SK-N-SH treated with all-trans-retinoic acid at 6 μM for 48 hours (cell line): ENCODE measurements around the gene MLH1.

ENCODE experiments used
- ATAC-seq: fragments of 200-7000 bp; cut with Tn5 transposase; 3 replicates; pipeline ENCODE4 v1.9.1; 2020; ENCODE audit warnings: mild to moderate bottlenecking, moderate library complexity
- ARNTL ChIP-seq: fragments of 450-650 bp; formaldehyde crosslinking; IDR thresholded peaks from 2 replicates; pipeline ENCODE4 v1.5.0; 2020; ENCODE audit warnings: low read depth, mild to moderate bottlenecking, moderate library complexity, borderline replicate concordance
- BACH2 ChIP-seq: fragments of 250-450 bp; sonication (Bioruptor Pico); IDR thresholded peaks from 2 replicates; pipeline ENCODE4 v1.9.0; 2021; ENCODE audit warnings: mild to moderate bottlenecking, borderline replicate concordance
- CSDC2 ChIP-seq: fragments of 250-450 bp; sonication (Bioruptor Pico); IDR thresholded peaks from 2 replicates; pipeline ENCODE4 v1.5.0; 2020; ENCODE audit warnings: mild to moderate bottlenecking, moderate library complexity
- ESRRG ChIP-seq: fragments of 250-450 bp; sonication (Bioruptor Pico); IDR thresholded peaks from 2 replicates; pipeline ENCODE4 v1.6.1; 2021; ENCODE audit warnings: mild to moderate bottlenecking
- ISL1 ChIP-seq: fragments of 250-450 bp; sonication (Bioruptor Pico); IDR thresholded peaks from 2 replicates; pipeline ENCODE4 v2.1.2; 2022; ENCODE audit warnings: mild to moderate bottlenecking, moderate library complexity
- OSR1 ChIP-seq: fragments of 250-450 bp; sonication (Bioruptor Pico); IDR thresholded peaks from 2 replicates; pipeline ENCODE4 v1.8.0; 2022; ENCODE audit warnings: moderate library complexity, mild to moderate bottlenecking, inconsistent platforms
- PATZ1 ChIP-seq: fragments of 250-450 bp; sonication (Bioruptor Pico); IDR thresholded peaks from 2 replicates; pipeline ENCODE4 v1.8.0; 2020; ENCODE audit warnings: mild to moderate bottlenecking, moderate library complexity, borderline replicate concordance
- PPARA ChIP-seq: fragments of 250-450 bp; sonication (Bioruptor Pico); IDR thresholded peaks from 2 replicates; pipeline ENCODE4 v1.5.0; 2020; ENCODE audit warnings: mild to moderate bottlenecking, borderline replicate concordance
- RARB ChIP-seq: fragments of 250-450 bp; sonication (Bioruptor Pico); IDR thresholded peaks from 2 replicates; pipeline ENCODE4 v1.8.0; 2021; ENCODE audit warnings: mild to moderate bottlenecking, moderate library complexity
- SNAI2 ChIP-seq: fragments of 250-450 bp; sonication (Bioruptor Pico); IDR thresholded peaks from 2 replicates; pipeline ENCODE4 v1.5.0; 2020; ENCODE audit warnings: mild to moderate bottlenecking, moderate library complexity
- TCF4 ChIP-seq: fragments of 250-450 bp; sonication (Bioruptor Pico); IDR thresholded peaks from 2 replicates; pipeline ENCODE4 v1.8.0; 2021; ENCODE audit warnings: mild to moderate bottlenecking, moderate library complexity, borderline replicate concordance
- TSHZ2 ChIP-seq: fragments of 250-450 bp; sonication (Bioruptor Pico); IDR thresholded peaks from 2 replicates; pipeline ENCODE4 v1.5.0; 2020; ENCODE audit warnings: mild to moderate bottlenecking, moderate library complexity
- ZC3H10 ChIP-seq: fragments of 250-450 bp; sonication (Bioruptor Pico); IDR thresholded peaks from 2 replicates; pipeline ENCODE4 v1.5.1; 2021; ENCODE audit warnings: mild to moderate bottlenecking, moderate library complexity
- ZFP3 ChIP-seq: fragments of 250-450 bp; sonication (Bioruptor Pico); IDR thresholded peaks from 2 replicates; pipeline ENCODE4 v1.5.0; 2020; ENCODE audit warnings: mild to moderate bottlenecking, moderate library complexity
- ZFP30 ChIP-seq: fragments of 450-650 bp; formaldehyde crosslinking; IDR thresholded peaks from 2 replicates; pipeline ENCODE4 v1.5.0; 2022; ENCODE audit warnings: mild to moderate bottlenecking, moderate library complexity
- ZNF70 ChIP-seq: fragments of 450-650 bp; formaldehyde crosslinking; IDR thresholded peaks from 2 replicates; pipeline ENCODE4 v1.5.0; 2020; ENCODE audit warnings: mild to moderate bottlenecking, moderate library complexity
- ZNF8 ChIP-seq: fragments of 450-650 bp; formaldehyde crosslinking; IDR thresholded peaks from 2 replicates; pipeline ENCODE4 v1.5.0; 2020; ENCODE audit warnings: mild to moderate bottlenecking, moderate library complexity
- TF ChIP-seq, protein P1 (sequence below): fragments of 250-450 bp; sonication (Bioruptor Pico); IDR thresholded peaks from 2 replicates; pipeline ENCODE4 v1.5.1; 2020; ENCODE audit warnings: low read depth, mild to moderate bottlenecking, moderate library complexity
- TF ChIP-seq, protein P2 (sequence below): fragments of 250-450 bp; sonication (Bioruptor Pico); IDR thresholded peaks from 2 replicates; pipeline ENCODE4 v1.5.1; 2021; ENCODE audit warnings: mild to moderate bottlenecking, moderate library complexity
- TF ChIP-seq, protein P3 (sequence below): fragments of 250-450 bp; sonication (Bioruptor Pico); IDR thresholded peaks from 2 replicates; pipeline ENCODE4 v1.8.0; 2021; ENCODE audit warnings: low read depth, mild to moderate bottlenecking, moderate library complexity, borderline replicate concordance

The MLH1 gene

GRCh38 chr3:37071921-37072320 is 78.6 kb downstream of the MLH1 start:
- no peak for ATAC-seq
- no peak for TF ChIP-seq ZFP3 (CRISPR knock-in tag)
- TF ChIP-seq BACH2, result no peak
- TF ChIP-seq PPARA (CRISPR knock-in tag), result no peak
- TF ChIP-seq TSHZ2 (CRISPR knock-in tag), result no peak
- TF ChIP-seq ZNF70 (CRISPR knock-in tag), result no peak
- no peak for TF ChIP-seq ZC3H10 (CRISPR knock-in tag)
- TF ChIP-seq RARB, result no peak
- TF ChIP-seq, protein P1, sequence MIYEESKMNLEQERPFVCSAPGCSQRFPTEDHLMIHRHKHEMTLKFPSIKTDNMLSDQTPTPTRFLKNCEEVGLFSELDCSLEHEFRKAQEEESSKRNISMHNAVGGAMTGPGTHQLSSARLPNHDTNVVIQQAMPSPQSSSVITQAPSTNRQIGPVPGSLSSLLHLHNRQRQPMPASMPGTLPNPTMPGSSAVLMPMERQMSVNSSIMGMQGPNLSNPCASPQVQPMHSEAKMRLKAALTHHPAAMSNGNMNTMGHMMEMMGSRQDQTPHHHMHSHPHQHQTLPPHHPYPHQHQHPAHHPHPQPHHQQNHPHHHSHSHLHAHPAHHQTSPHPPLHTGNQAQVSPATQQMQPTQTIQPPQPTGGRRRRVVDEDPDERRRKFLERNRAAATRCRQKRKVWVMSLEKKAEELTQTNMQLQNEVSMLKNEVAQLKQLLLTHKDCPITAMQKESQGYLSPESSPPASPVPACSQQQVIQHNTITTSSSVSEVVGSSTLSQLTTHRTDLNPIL (CRISPR knock-in tag), result no peak

DNA sequence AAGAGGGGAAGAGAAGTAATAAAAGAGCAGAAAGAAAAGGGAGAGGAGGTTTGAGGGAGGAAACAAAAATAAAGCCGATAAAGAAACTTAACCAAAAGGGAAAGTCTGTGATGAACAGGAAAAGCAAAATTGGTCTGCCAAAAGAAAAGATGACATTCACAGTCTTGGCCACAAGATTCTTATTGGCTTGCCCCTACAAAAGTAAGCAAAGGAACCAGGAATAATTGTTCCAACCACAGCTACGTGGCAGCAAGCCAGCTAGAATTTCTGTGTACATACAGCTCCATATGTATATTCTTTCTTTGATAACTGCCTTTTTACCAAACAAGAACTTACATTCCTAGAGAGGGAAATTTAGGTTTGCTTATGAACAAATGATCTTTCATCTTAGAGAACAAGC is 79.6 kb downstream of the MLH1 start:
- peak; percentile 29; the same call in 2 of the 3 replicates for ATAC-seq

DNA sequence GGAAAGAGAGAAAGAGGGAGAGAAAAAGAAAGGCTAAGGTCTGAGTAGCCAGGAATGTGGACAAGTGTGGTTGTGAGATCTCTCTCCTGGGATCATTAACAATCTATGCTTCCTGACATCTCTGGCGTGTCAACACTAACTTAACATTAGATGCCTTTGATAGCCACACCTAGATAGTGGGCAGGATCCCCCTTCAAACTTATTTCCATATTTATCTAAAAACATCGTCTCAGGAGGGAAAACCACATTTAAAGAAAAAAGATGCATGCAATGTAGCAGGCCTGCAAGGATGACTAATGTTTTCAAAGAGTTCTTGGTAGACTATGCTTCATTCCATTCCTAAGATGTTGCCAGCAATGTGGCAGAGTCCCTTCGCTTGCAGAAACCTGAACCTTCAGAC is 80.9 kb downstream of the MLH1 start:
- no peak for TF ChIP-seq ESRRG (CRISPR knock-in tag)
- no peak for TF ChIP-seq ARNTL
- TF ChIP-seq, protein P2, sequence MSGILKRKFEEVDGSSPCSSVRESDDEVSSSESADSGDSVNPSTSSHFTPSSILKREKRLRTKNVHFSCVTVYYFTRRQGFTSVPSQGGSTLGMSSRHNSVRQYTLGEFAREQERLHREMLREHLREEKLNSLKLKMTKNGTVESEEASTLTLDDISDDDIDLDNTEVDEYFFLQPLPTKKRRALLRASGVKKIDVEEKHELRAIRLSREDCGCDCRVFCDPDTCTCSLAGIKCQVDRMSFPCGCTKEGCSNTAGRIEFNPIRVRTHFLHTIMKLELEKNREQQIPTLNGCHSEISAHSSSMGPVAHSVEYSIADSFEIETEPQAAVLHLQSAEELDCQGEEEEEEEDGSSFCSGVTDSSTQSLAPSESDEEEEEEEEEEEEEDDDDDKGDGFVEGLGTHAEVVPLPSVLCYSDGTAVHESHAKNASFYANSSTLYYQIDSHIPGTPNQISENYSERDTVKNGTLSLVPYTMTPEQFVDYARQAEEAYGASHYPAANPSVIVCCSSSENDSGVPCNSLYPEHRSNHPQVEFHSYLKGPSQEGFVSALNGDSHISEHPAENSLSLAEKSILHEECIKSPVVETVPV (CRISPR knock-in tag), result no peak
- TF ChIP-seq BACH2, result no peak
- no peak for TF ChIP-seq OSR1 (CRISPR knock-in tag)
- TF ChIP-seq RARB, result no peak
- no peak for TF ChIP-seq ZC3H10 (CRISPR knock-in tag)
- TF ChIP-seq ZNF70 (CRISPR knock-in tag), result no peak
- TF ChIP-seq TSHZ2 (CRISPR knock-in tag), result no peak
- no peak for TF ChIP-seq SNAI2 (CRISPR knock-in tag)
- TF ChIP-seq PATZ1 (CRISPR knock-in tag), result no peak
- TF ChIP-seq ZFP30 (CRISPR knock-in tag), result no peak
- no peak for TF ChIP-seq CSDC2
- no peak for TF ChIP-seq ISL1 (CRISPR knock-in tag)
- no peak for TF ChIP-seq ZNF8 (CRISPR knock-in tag)
- no peak for TF ChIP-seq TCF4
- TF ChIP-seq ZFP3 (CRISPR knock-in tag), result no peak
- TF ChIP-seq, protein P3, sequence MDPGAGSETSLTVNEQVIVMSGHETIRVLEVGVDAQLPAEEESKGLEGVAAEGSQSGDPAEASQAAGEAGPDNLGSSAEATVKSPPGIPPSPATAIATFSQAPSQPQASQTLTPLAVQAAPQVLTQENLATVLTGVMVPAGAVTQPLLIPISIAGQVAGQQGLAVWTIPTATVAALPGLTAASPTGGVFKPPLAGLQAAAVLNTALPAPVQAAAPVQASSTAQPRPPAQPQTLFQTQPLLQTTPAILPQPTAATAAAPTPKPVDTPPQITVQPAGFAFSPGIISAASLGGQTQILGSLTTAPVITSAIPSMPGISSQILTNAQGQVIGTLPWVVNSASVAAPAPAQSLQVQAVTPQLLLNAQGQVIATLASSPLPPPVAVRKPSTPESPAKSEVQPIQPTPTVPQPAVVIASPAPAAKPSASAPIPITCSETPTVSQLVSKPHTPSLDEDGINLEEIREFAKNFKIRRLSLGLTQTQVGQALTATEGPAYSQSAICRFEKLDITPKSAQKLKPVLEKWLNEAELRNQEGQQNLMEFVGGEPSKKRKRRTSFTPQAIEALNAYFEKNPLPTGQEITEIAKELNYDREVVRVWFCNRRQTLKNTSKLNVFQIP (CRISPR knock-in tag), result no peak

More for the DNA sequence above, 79.6 kb downstream of the MLH1 start:
- TF ChIP-seq CSDC2, result no peak

More for the DNA sequence above, 80.9 kb downstream of the MLH1 start:
- ATAC-seq, result peak; percentile 98
